Activated T-cell treated with anti-CD3 and anti-CD28 coated beads for 48 hours (primary cell): Measurements from ENCODE around the gene BANK1.

ENCODE experiments used
- DNase-seq: peaks from one replicate; pipeline ENCODE4 v3.0.0-alpha.2; 2020; ENCODE audit warnings: low read depth

BANK1 gene

DNA sequence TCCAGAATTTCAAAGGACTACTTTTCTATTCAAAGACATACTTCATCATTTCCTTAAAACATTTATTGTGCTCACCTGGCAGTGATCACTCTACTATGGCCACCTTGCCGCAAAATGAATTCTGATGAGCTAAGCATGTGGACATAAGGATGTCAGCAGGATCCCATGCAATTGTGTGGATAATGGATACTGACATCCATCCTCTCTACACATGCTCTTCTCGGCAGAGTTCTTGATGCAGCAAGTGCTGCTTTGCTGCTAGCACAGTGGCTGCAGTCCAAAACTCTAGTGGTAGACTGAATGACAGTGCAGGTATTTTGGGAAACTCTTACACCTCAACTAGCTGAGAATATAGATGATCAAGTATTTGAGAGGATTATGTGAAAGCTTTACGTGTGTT is 168.0 kb downstream of the BANK1 start:
- no peak for DNase-seq

DNA sequence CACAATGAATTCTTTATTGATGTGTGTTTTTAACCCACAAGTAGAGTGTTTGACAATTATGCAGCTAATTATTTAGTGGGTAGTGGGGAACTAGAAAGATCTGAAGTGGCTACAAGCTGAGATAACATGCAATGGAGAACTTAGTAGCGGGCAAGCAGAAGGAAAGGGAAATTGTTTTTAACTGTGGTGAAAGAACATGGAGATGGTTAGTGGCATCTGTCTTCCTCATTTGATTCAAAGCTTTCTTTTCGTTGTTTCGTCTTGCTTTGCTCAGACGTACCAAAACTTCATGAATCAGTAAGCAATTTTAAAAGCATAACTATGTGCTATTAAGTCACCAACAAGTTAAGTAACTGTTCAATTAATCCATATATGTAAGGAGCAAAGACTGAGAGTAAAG is 169.9 kb downstream of the BANK1 start:
- DNase-seq, result no peak

DNA sequence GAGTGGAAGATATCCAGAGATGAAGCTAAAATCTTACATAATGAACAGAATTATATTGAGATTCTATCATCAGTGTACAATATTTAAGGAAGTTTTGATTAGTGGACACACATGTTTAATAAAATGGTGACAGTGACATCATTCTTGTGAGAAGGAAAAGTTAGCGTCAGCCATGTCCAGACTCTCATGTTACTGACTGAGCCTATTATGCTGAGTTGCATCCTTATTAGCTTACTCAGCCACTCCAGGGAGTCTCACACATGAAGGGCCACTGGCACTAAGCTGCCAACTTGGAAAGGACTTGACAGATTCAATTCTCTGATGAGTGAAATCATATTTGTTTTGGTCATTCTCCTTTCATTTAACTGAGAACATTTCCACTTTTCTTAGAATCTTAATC is 170.6 kb downstream of the BANK1 start:
- DNase-seq, result no peak

DNA sequence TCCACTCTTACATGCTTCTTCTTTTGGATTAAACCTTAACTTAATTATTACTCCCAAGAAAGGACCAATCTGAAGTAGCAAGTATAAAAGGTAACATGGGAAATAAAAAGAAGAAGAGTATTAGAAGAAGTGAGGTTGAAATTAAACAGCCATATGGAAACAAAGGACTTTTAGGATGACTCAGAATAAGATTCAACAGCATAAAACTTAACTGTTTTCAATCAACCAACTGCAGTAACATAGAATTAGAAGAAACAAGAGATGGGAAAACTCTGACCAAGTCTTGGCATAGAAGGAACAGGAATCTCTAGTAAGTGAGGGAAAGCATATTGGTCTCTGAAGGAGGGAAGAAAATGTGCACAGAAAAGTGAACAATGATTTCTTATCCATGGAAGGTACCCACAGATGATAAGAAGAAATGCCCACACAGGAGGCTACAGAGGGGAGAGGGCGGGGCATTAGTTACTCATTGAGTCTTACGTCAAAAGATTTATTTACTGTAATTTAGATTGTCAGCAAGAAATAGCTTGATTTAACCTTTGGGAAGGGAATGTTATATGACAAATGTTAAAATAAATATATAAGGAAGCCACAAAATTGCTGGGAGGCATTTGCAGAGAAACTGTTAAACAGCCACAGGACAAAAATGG is 177.3 kb downstream of the BANK1 start:
- DNase-seq, result no peak

DNA sequence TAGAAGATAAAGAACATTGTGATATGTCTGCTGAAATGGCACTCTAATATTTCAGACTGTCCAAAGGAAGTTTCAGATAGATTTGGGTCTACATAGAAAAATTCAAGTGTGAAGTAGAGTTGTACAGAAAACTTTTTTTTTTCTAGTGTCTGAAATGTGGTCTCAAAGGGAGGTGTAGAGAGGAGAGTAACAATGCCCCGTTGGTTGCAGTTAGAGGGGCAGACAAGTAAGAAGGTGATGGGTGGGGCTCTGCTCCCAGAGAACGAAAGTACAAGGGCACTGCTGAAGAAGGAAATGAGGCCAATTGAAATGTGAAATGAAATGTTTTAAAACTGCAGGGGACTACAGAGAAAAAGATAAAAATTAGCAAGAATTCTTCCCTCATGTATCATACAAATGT is 177.8 kb downstream of the BANK1 start:
- DNase-seq, result no peak

DNA sequence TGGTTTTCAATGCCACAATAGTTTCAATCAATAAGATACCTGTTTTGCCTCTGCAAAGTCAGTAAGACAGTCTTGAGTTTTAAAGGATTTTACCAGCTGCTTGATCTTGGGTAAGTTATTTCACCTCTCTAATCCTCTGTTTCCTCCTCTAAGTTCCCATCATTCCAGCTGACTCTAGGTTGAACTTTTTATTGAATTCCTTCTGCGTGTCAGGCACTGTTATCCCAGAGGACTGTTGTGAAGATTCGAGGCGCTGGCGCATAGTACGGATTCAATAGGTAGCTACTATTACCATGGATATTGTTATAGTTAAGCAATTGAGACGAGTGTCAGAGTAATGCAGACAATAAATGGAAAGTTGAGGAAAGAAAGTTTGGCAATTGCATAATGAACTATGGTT is 179.4 kb downstream of the BANK1 start:
- DNase-seq, result no peak

DNA sequence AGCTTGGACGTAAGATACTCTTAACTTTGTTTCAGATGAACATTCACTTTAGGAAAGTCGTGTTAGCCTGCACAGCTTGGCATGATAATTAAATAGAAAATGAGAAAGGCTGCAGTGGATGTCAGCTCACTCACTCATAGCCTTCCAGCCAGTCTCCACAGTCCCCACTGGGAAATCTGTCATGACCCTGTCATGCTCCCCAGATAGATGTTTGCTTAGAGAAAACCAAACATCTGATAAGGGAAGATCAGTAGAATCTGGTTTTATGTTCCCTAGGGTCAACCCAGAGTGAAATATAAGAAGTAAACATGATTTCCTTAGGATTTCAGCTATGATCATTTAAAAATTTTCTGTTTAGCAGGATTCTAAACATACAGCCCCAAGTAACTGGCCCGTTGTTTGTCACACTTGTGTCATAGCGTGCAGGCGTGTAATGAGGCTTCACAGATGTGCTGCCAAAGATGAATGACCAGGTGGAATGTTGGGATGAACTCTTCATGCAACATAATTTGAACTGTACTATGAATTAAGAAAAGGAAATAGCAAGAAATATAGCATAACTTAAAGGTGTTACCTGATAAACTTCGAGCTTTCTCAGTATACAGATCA is 180.1 kb downstream of the BANK1 start:
- no peak for DNase-seq

DNA sequence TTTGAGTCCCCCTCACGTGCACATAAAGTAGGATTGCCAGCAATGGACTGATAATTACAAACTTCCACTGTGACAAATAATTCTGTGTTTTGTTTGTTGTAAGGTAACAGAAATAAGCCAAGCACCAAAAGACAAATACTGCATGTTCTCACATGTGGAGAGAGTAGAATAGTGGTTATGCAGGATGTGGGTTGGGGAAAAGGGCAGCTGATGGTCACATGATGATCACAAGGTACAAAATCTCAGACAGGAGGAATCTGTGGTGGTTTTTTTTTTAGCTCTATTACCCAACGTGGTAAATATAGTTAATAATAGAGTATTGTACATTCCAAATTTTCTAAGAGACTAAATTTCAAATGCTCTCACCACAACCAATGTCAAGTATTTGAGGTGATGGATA is 182.3 kb downstream of the BANK1 start:
- no peak for DNase-seq

DNA sequence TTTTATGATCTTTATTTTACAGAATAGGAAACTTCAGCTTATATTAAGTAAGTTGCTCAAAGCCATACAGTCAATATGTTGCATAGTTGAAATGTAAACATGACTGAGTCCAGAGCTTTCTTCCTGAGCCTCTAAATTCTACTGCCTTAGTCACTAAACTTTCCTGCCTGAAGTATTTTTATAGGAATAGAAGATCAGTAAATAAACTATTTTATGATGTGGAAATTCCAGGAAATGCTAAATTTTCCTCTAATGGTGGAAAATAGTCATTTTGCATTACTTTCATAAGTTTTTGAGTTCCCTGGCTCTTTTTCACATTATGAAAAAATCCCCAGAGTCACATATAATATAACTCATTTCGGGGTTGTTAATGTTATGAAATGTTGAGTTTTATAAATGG is 182.8 kb downstream of the BANK1 start:
- no peak for DNase-seq

DNA sequence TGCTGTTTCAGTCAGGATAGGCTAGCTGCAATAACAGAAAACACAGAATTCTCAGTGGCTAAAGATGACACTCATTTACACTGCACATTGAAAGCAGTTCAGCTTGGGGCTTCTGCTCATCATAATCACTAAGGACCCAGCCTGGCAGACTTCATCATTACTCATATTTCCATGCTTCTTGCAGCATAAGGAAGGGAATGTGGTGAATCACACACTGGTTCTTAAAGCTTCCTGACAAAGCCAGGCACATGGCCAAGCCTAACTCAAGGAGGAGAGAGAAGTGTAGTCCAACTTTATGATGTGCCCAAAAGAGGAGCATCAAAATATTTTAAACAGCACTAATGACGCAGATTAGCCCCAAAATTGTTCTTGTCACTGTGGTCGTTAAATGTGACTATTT is 186.5 kb downstream of the BANK1 start:
- DNase-seq, result no peak

DNA sequence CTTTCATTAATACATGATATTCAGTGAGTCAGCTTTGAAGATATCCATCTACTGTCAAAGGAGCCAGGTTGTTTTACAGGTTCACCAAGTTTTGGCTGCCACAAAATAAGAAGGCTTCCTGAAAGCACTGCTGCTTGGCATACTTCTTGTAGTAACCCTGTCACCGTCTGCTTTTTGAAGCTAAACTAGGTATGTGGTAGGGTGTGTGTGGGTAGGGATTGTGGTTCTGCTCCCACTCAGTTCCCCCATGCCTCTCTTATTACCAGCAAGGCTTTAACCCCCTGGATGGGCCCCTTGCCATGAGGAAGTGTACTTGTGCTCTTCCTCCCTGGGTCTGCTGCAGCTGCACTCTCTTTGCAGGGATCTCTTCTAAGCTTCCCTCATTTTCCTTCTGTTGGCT is 191.2 kb downstream of the BANK1 start:
- no peak for DNase-seq

DNA sequence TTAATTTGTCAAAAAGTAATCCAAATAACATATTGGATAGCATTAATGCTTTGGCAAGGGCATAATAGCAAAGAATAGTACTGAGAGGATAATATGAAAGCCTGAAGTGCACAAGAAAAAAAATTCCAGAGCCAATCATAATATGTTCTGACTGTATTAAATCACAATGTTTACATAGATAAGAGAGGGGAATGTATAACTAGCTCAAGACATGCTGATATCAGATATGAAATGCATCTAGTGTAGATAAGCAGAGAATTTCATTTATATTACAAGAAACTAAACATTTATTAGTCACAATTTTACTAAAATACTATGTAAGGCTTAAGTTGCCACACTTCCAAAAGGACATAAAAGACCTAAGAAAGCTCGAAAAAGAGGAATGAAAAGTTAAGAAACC is 193.3 kb downstream of the BANK1 start:
- no peak for DNase-seq

DNA sequence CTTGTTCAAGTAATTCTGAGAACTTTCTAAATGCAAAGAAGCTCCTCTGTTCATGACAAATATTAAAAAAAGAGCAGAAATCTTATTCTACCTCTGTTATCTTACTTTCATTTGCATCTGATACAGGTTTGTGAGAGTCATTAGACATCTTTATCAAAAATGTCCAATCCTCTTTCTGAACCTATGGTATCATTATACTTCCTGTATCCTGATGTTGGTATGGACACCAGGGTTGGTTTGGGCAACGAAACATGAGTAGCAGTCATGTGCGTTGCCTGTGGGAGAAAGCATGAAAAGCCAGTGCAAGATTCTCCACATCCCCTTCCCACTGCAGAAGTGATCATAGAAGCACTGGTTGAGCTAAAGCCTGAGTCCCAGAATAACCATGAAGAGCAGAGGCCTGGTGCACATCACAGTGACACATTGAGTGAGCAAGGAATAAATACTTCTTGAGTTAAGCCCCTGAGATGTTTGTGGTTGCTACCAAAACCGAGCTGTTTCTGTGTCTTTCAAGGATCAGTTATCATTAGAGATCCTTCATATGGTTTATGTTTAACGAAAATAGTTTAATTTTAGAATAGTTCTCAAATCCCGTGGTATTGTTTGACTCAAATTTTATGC is 197.2 kb downstream of the BANK1 start:
- no peak for DNase-seq

DNA sequence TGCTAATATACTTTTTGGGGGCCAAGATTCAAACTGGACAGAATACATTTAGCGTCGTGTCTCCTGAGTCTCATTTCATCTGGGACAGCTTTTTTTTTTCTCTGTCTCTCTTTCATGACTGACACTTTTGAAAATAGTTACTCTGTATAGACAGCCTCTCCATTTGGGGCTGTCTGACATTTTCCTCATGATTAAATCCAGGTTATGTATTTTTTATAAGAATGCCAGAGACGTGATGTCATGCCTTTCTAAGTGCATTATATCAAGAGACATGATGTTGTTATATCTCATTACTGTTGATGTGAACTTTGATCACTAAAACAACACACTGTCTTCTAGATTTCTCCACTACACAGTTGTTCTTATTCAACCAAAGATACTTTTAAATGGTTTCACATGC is 199.0 kb downstream of the BANK1 start:
- no peak for DNase-seq

DNA sequence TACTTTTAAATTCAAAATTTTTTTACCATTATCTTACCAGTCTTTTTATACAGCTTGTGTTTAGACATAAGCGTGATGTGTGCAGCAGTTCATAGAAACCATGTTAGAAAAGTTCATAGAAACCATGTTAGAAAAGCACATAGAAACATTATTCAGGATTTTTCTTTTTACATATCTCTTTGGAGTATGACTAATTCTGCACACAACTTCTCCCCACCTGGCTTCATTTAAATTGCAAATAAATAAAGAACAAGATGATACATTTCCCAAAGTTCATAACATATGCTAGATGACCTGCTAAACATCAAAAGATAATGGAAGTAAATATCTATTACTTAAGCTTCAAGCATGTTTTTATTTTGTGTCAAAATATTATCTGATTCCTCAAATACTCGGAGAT is 201.9 kb downstream of the BANK1 start:
- no peak for DNase-seq

DNA sequence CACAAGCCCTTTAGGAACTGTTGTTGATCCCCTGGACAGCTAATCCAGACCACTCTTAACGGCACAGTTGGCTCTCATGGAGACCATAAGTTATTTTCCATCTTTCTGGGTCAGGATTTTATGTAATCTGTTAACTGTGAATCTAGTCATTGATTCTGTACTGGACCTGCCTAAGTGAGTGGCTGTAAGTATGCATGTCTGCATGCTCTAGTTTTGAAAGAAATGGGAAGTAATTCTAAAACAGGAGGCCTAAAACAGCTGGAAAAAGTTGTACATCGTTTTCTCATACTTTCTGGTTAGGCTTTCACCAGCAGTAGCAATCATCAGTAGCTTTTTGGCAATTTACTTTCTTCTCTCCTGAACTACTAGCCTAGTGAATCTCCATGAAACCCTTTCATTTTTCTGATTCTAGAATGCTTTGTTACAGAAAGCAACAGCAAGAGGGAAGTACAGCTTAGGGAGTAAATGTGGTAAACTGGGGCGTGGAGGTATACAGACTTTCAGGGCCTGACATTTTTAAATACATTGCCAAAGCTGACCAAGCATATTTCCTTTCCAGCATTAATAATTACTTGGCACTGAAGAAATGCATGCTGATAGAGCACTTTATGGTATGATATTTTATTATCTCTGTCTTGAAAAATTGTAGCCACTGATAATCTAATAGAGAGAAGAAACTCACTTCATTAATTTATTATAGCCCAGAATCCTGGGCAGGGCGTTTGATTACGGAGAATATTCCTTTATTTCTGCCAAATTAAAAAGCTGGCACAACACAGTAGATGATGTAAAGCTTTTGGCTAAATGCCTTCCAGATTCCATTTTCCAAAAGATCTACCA is 202.7 kb downstream of the BANK1 start:
- DNase-seq, result no peak

DNA sequence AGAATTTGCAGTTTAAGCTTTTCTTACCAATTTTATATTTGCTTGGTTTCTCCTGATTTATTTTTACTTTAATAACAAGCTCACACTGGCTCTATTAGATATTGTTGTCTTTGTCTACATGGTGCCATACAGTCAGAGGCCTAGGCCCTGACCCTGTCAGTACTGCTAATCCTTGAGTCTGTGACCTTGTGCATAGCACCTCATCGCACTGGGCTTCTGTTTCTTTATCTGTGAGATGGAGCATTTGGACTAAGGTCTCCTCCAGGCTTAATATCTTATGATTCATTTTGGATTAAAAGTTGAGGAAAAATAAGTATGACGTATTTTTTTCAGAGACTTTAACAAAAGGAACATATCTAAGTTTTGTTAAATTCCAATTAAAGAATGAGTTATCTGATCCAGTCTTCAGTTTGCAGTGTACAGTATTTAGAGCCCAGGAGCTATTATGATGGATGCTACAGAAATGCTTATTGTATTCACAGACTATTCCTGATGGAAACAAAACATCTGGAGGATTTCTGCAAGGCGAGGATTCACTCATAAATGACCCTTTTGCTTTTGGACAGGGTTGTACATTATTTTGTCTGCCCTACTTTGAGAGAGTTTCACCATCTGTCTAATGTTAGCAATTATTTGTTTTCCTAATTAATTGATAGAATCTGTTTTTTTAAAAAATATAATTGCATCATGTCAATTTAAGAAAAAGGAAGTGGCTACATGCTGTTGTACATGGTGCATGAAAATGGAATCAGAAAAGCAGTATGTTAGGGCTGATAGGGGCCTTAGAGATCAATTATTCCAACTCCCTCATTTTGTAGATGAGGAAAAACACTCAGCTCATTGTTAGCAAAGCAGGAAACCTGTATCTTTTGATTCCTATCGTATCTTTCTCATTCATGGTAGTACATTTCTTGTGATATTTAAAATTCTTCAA is 203.6 kb downstream of the BANK1 start:
- no peak for DNase-seq

DNA sequence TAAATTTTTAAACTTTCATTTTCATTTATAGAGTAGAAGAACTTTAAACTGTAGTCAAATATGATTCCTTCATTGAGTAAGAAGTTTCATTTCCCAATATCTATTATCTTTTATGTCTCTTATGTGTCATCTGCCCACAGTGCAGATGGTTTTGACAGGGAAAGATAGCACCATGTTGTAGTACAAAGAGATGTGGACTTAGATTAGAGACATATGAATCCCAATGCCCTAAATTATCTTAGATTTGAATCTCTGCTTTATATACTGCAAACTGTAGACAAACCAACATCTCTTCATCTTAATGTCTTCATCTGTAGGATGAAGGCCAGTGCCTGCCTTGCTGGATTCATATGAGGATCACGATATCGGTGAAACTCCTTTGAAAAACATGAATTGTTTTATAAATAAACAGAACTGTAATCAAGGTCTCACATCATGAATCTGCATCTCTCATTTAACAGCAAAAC is 217.5 kb downstream of the BANK1 start:
- DNase-seq, result no peak

DNA sequence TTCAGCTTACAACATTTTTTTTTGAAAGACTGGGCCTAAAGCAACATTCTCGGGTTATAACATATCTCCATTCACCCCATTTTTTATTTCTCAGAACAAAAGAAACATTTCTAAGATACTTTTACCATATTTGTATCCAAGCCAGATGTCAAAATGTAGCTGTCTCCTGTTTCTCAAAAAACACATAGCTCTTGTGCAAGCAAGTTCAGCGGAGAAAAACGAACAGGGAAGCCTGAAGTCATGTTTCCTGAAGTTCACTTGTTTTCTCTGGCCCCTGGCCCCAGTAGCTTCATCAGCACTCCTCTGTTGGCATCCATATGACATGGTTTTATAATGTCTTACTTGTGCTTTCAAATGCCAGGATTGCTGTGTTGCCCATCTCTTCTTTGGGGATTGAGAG is 218.2 kb downstream of the BANK1 start:
- DNase-seq, result no peak

DNA sequence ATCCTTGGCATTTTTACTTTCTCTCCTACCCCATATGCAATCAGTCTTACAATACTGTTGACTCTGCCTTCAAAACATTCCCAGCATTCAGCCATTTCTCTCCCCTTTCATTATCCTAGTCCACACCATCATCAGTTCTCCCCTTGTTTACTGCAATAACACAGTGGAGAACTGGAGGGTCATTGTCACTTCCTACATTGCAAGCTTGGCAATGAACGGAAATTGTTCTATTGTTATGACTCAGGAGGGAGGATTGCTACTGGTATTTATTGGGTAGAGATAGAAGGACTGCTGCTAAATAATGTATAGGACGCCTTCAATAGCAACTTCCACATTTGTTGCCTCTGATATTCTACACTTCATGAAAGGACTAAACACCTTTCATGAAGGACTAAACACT is 231.8 kb downstream of the BANK1 start:
- DNase-seq, result no peak

DNA sequence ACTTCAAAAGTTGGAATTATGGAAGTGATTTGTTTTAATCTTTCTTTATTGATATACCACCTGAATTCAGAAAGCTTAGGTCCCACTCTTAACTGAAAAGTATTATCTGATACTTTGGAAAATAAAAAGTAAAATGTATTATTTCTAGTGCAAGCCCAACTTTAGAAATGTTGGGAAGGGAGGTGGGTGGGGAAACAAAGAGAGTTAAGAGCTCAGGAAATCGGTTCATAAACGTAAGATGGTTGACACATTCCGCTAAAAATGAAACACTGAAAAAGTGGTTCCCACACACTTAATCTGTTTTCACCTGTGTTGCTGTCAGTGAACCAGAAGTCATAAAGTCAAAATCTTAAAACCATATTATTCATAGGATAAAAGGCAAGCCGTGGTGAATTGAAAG is 237.4 kb downstream of the BANK1 start:
- no peak for DNase-seq

DNA sequence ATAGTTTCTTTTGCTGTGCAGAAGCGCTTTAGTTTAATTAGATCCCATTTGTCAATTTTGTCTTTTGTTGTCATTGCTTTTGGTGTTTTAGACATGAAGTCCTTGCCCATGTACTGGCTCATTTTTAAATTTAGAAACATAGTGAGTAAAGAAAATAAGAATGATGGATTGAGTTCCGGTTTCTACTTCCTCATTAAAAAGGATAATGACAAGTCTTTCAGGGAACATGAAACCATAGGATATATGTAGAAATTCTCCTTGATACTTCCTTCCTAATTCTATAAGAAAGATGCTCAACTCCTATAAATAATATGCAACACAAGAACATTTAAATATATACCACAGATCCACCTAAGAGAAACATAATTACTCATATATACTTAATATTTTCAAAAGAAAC is 240.9 kb downstream of the BANK1 start:
- no peak for DNase-seq
